Neural cell (in vitro differentiated cells): ENCODE results near the gene GALR2.

Experiments used
- CTCF ChIP-seq: fragments of 450-650 bp; IDR thresholded peaks from 2 replicates; pipeline ENCODE4 v1.5.1; 2014; ENCODE audit warnings: antibody characterized with exemption, mild to moderate bottlenecking, moderate library complexity; ENCODE audit not compliant: poor library complexity, severe bottlenecking
- EP300 ChIP-seq: fragments of 450-650 bp; conservative IDR thresholded peaks from 2 replicates; pipeline ENCODE4 v1.6.1; 2014; ENCODE audit warnings: antibody characterized with exemption, mild to moderate bottlenecking, moderate library complexity; ENCODE audit not compliant: poor library complexity, severe bottlenecking

- TF ChIP-seq CTCF (no peak), EP300 (no peak)
Observed at GRCh38 chr17:76048711-76049110, 25.9 kb upstream of the GALR2 start.
